GM12801 (cell line): ENCODE data around the gene SCT.

ENCODE experiments used
- TF ChIP-seq, protein P1 (sequence below): IDR thresholded peaks from one replicate; pipeline ENCODE4 v1.5.1; 2011; ENCODE audit warnings: control low read depth; ENCODE audit not compliant: insufficient read length; ENCODE audit errors: extremely low read depth

The SCT gene

DNA sequence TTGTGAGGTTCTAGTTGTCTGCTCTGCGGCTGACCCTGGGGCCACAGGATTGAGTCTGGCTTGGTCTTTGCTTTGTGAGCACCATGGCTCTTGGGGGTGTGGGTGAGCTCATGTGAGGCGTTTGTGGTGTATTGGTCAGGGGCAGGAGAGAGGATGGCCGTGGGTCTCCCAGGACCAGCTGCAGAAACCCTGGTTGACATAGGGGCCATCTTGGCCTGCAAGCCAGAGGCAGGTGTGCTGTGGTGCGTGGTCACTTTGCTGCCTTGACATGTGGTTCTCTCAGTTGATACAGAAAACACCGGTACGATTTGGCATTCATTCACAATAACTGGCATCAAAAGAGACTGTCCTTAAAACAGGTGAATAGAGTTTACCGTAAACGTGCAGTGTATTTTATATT lies 39.4 kb downstream of the SCT start:
- TF ChIP-seq, protein P1, sequence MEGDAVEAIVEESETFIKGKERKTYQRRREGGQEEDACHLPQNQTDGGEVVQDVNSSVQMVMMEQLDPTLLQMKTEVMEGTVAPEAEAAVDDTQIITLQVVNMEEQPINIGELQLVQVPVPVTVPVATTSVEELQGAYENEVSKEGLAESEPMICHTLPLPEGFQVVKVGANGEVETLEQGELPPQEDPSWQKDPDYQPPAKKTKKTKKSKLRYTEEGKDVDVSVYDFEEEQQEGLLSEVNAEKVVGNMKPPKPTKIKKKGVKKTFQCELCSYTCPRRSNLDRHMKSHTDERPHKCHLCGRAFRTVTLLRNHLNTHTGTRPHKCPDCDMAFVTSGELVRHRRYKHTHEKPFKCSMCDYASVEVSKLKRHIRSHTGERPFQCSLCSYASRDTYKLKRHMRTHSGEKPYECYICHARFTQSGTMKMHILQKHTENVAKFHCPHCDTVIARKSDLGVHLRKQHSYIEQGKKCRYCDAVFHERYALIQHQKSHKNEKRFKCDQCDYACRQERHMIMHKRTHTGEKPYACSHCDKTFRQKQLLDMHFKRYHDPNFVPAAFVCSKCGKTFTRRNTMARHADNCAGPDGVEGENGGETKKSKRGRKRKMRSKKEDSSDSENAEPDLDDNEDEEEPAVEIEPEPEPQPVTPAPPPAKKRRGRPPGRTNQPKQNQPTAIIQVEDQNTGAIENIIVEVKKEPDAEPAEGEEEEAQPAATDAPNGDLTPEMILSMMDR, result no peak

DNA sequence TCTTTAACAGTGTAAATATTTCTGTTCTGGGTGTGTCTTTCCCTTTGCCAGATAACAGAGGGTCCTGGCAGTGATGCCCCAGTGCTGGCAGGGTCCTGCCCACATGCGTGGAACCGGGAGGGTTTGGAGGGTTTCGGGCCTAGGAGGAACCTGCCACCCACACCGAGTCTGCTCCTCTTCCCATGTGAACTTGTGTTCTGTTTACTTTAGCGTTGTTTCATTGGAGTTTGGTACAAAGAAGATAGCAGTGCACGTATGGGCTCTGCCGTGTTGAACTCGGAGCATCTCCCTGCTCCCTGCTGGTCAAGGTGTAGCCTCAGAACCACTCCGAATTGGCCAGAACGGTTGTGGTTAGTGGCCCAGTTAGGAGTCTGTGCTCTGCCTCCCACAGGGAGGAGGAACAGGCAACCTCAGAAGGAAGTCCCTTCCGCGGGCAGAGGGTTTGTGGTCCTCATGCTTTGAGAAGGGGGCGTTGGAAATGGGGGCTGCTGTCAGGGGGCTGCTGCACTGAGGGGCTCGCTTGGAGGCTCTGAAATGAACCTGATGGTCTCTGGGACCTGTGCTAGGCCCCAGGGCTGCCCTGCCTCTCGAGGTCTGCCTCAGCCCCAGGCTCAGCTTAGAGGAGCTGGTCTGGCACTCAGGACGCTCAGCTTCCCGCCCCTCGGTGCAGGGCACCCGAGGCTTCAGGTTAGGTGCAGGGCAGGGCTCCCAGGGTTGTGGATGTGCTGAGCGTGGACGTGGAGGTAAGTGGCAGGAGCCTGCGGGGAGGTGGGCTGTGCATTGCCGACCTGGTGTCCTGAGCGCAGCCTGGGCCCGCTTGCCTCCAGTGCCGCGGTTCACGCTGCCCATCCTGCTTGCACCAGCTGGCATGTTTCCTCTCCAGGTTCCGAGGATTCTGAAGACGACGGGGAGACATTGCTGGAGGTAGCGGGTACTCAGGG lies 40.3 kb downstream of the SCT start:
- TF ChIP-seq, protein P1, result no peak

DNA sequence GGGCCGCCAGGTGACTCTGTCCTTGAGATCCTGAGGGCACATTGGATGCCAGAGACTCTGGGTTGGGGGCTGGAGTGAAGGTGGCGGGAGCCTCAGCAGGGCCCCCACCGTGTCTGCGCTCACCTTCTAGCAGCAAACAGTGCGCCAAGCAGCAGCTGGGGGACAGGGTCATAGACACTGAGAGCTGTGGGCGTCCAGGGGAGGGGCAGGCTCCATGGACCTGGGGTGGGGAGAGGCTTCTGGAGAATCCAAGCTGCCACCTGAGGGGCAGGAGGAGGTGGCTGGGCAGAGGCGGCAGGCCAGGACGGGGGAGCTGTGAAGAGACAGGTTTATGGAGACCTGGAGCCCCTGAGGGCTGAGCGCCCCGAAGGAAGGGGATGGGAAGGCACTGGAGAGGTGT lies 42.7 kb downstream of the SCT start:
- TF ChIP-seq, protein P1, result no peak

DNA sequence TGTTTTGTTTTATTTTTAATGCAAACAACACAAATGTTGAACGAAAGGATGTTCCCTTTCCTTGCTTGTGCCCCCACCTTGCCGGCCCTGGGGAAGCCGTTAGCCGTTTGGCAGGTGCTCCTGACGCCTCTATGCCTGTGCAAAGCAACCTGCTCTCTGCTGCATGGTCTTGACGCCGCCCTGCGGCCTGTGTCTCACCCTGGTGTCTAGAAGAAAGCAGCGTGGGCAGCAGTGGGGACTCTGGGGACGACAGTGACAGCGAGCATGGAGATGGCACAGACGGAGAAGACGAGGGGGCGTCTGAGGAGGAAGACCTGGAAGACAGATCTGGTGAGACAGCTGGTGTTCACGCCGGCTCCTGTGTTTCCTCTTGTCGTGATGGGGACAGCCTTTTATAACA lies 45.2 kb downstream of the SCT start:
- TF ChIP-seq, protein P1, result no peak

DNA sequence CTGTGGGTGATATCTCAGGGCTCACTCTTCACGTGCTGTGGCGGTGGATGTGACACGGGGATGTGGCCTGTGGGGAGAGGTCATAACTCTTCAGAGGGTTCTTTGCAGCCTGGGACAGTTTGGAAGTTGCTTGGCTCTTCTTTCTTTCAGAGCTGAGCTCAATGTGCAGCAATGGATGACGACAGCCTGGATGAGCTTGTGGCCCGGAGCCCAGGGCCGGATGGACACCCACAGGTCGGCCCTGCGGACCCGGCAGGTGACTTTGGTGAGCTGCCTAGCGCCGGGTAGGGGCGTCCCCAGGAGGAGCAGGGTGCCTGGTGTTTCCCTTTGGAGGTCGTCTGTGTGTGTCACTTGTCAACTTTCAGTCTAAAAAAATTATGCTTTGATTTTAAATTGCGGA lies 45.6 kb downstream of the SCT start:
- TF ChIP-seq, protein P1, result no peak

DNA sequence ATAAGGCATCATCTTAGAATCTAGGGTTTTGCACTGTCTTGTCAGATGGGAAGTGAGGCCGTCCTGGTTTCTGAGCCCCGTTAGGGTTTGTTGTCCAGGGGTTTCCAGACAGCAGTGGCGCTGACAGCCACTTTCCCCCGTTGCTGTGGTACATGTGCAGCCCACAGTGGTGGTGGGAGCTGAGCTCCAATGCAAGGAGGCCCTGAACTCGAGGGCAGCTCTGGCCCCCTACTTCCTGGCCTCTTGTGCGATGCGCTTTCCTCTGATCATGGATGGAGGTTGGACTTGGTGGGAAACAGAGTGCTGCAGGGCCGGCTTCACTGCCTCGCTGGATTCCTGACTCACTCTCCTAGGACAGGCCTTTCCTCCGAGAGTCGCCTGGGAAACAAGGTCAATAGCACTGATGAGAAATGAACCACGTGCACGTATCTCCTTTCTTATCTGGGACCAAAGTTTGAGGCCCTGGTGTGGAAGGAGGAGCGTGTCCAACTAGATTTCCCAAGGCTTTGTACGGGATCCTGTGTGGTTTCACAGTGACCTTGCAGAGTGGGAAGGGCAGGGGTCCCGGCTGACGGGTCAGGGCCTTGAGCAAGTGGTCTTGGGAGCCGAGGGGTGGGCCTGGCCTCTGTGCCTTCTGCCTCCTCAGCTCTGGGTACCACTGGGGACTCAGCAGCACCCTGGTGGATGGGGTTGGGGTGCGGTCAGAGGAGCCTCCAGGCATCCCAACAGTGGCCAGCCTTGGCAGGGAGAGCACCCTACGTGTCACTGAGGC lies 47.0 kb downstream of the SCT start:
- TF ChIP-seq, protein P1, result no peak

DNA sequence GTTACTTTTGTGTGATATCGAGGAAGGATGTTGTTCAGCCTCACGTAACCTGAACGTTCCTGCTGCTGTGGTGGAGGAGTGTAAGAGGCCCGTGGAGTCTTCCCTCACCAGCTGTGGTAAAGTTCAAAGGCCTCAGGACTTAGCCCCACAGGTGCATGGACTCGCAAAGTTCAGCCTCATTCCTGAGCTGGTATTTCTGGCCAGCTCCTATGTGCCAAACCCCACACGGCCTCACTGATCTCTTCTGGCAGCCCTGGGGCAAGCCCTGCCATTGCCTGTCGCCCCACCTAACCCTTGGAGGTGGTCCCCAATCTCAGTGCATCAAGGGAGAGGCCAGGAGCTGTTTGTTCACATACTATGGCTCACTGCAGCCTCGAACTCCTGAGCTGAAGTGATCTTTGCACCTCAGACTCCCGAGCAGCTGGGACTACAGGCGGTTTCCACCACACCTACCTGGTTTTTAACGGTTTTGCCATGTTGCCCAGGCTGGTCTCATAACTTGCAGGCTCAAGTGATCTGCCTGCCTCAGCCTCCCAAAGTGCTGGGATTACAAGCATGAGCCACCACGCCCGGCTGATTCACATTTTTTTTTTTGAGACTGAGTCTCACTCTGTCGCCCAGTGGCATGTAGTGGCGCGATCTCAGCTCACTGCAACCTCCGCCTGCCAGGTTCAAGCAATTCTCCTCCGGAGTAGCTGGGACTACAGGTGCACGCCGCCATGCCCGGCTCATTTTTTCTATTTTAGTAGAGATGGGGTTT lies 48.5 kb downstream of the SCT start:
- TF ChIP-seq, protein P1, result no peak
